Trophoblast cell (in vitro differentiated cells and primary cell): ENCODE results near the gene GGT7. TPM values are rescaled to one million over a fixed set of nuclear protein-coding genes. Genes with fewer than 3 reads are reported as not detected.

ENCODE experiments used
- DNase-seq, 2 donors: peaks; one replicate each; pipeline ENCODE4 v3.0.0-alpha.2; 2016
- H2AFZ ChIP-seq: 2 replicates; pipeline ENCODE4 v1.6.1; 2013; ENCODE audit warnings: low read length, moderate library complexity, mild to moderate bottlenecking; ENCODE audit not compliant: insufficient read depth, poor library complexity
- H2AK5ac ChIP-seq: 2 replicates; pipeline ENCODE4 v1.6.1; 2013; ENCODE audit warnings: mild to moderate bottlenecking, low read length
- H2BK120ac ChIP-seq: 2 replicates; pipeline ENCODE4 v1.6.1; 2013; ENCODE audit warnings: low read length, mild to moderate bottlenecking, moderate library complexity; ENCODE audit not compliant: insufficient read depth, poor library complexity
- H2BK12ac ChIP-seq: 2 replicates; pipeline ENCODE4 v1.6.1; 2013; ENCODE audit warnings: mild to moderate bottlenecking, low read length, moderate library complexity
- H2BK5ac ChIP-seq: 2 replicates; pipeline ENCODE4 v1.6.1; 2013; ENCODE audit warnings: low read length, low read depth, moderate library complexity, mild to moderate bottlenecking; ENCODE audit not compliant: poor library complexity
- H3K14ac ChIP-seq: 2 replicates; pipeline ENCODE4 v1.6.1; 2013; ENCODE audit warnings: mild to moderate bottlenecking, low read length
- H3K18ac ChIP-seq: 2 replicates; pipeline ENCODE4 v1.6.1; 2013; ENCODE audit warnings: mild to moderate bottlenecking, low read length
- H3K23ac ChIP-seq: 2 replicates; pipeline ENCODE4 v1.6.1; 2013; ENCODE audit warnings: low read length
- H3K27ac ChIP-seq: 2 replicates; pipeline ENCODE4 v1.5.1; 2013; ENCODE audit warnings: low read depth, mild to moderate bottlenecking, inconsistent platforms, low read length, moderate library complexity
- H3K27me3 ChIP-seq: 2 replicates; pipeline ENCODE4 v1.6.1; 2013; ENCODE audit warnings: inconsistent platforms, mild to moderate bottlenecking, low read length, moderate library complexity; ENCODE audit not compliant: insufficient read depth
- H3K36me3 ChIP-seq, 2 experiments: 1 replicate in 1 of 2; 2 replicates in 1 of 2; pipeline ENCODE4 v1.6.1; 2013; ENCODE audit warnings: low read length in 2 of 2, mild to moderate bottlenecking in 2 of 2, moderate library complexity in 1 of 2; ENCODE audit not compliant: insufficient read depth in 2 of 2, control insufficient read depth in 1 of 2
- H3K4ac ChIP-seq: 2 replicates; pipeline ENCODE4 v1.6.1; 2013; ENCODE audit warnings: low read depth, mild to moderate bottlenecking, low read length, moderate library complexity
- H3K4me1 ChIP-seq, 2 experiments: 1 replicate in 1 of 2; 2 replicates in 1 of 2; pipeline ENCODE4 v1.6.1; 2013; ENCODE audit warnings: low read length in 2 of 2, mild to moderate bottlenecking in 2 of 2, moderate library complexity in 1 of 2; ENCODE audit not compliant: insufficient read depth in 2 of 2, control insufficient read depth in 1 of 2
- H3K4me2 ChIP-seq: 2 replicates; pipeline ENCODE4 v1.6.1; 2013; ENCODE audit warnings: inconsistent platforms, mild to moderate bottlenecking, low read length, moderate library complexity
- H3K4me3 ChIP-seq: 2 replicates; pipeline ENCODE4 v1.5.1; 2013; ENCODE audit warnings: mild to moderate bottlenecking, low read depth, low read length, inconsistent platforms
- H3K79me1 ChIP-seq: one replicate; pipeline ENCODE4 v1.6.1; 2013; ENCODE audit warnings: low read length
- H3K79me2 ChIP-seq: 2 replicates; pipeline ENCODE4 v1.6.1; 2013; ENCODE audit warnings: low read length, mild to moderate bottlenecking; ENCODE audit not compliant: control insufficient read depth, insufficient read depth, poor library complexity
- H3K9ac ChIP-seq: 2 replicates; pipeline ENCODE4 v1.6.1; 2013; ENCODE audit warnings: mild to moderate bottlenecking, low read length
- H3K9me3 ChIP-seq: 2 replicates; pipeline ENCODE4 v1.6.1; 2013; ENCODE audit warnings: low read depth, mild to moderate bottlenecking, control low read depth, inconsistent platforms, low read length; ENCODE audit not compliant: insufficient read depth
- H4K12ac ChIP-seq: 2 replicates; pipeline ENCODE4 v1.6.1; 2013; ENCODE audit warnings: low read depth, mild to moderate bottlenecking, low read length, moderate library complexity
- H4K8ac ChIP-seq: 2 replicates; pipeline ENCODE4 v1.6.1; 2013; ENCODE audit warnings: low read depth, mild to moderate bottlenecking, low read length, moderate library complexity
- H4K91ac ChIP-seq: one replicate; pipeline ENCODE4 v1.6.1; 2013; ENCODE audit warnings: low read depth, mild to moderate bottlenecking, low read length, moderate library complexity
- WGBS: extraction: QIAGEN DNeasy Blood & Tissue Kit; methylation state at CpG from one replicate; pipeline ENCODE4 v1.1.7; 2013; ENCODE audit warnings: missing lambda C conversion rate; ENCODE audit not compliant: insufficient read length, insufficient coverage; ENCODE audit errors: extremely low coverage; 5-methylcytosine and 5-hydroxymethylcytosine counted together
- polyA plus RNA-seq: library from polyadenylated mRNA; stranded (reverse); fragments of 200-250 nt; gene quantifications from 2 replicates; pipeline ENCODE4 v1.2.3, GENCODE V29; 2013

GGT7 gene
- 12.2 and 12.9 TPM in 2 replicates for polyA plus RNA-seq

GRCh38 chr20:34872622-34873224 is at the start of gene GGT7:
TSS of gene GGT7 (minus strand) at chr20:34872856. CDS start at chr20:34872815, 41 bp downstream.
- Histone ChIP-seq H2BK5ac (no peak within 1 kb of the TSS), H2BK12ac (peak within 1 kb of the TSS; percentile 62)

GRCh38 chr20:34921436-34921835 is 48.8 kb upstream of the GGT7 start:
- no peak overlapping the region for H2BK120ac ChIP-seq
- no peak overlapping the region for H3K4me3 ChIP-seq
- no CpG with 5 or more reads among the region's 3 CpGs for WGBS
- H4K91ac ChIP-seq: no peak overlapping the region
- H3K4me1 ChIP-seq: peaks cover 3 to 5% of the 10 kb centered on the region in 2 experiments
- H3K79me2 ChIP-seq: no peaks in the 10 kb centered on the region
- H2AFZ ChIP-seq: no peak overlapping the region
- H3K4ac ChIP-seq: no peak overlapping the region
- H3K4me2 ChIP-seq: no peak overlapping the region
- no peak overlapping the region for H2BK5ac ChIP-seq
- peaks cover 28 to 49% of the 10 kb centered on the region in 2 experiments for H3K36me3 ChIP-seq
- peaks cover 2% of the 10 kb centered on the region for H3K9me3 ChIP-seq
- H4K12ac ChIP-seq: no peak overlapping the region
- no peaks in the 10 kb centered on the region for H3K79me1 ChIP-seq
- H3K18ac ChIP-seq: no peak overlapping the region
- DNase-seq: no peak
- no peak overlapping the region for H4K8ac ChIP-seq
- no peak overlapping the region for H2BK12ac ChIP-seq
- H3K14ac ChIP-seq: no peak overlapping the region
- no peak overlapping the region for H2AK5ac ChIP-seq
- H3K9ac ChIP-seq: no peak overlapping the region
- H3K23ac ChIP-seq: no peak overlapping the region
- H3K27ac ChIP-seq: no peak overlapping the region
- H3K27me3 ChIP-seq: no peaks in the 10 kb centered on the region

More at GRCh38 chr20:34872622-34873224, at the start of gene GGT7:
- peak within 1 kb of the TSS; percentile 47 for H4K12ac ChIP-seq
- H3K23ac ChIP-seq: no peak within 1 kb of the TSS
- H4K91ac ChIP-seq: peak within 1 kb of the TSS; percentile 67
- H3K9me3 ChIP-seq: no peaks in the 10 kb centered on the region
- H2AK5ac ChIP-seq: peak within 1 kb of the TSS; percentile 25
- H3K4me1 ChIP-seq: peaks cover 4 to 17% of the 10 kb centered on the region in 2 experiments
- H3K79me1 ChIP-seq: peaks cover 8% of the 10 kb centered on the region
- peak within 1 kb of the TSS; percentile 66 for H2AFZ ChIP-seq
- H3K27me3 ChIP-seq: no peaks in the 10 kb centered on the region
- H3K79me2 ChIP-seq: peaks cover 9% of the 10 kb centered on the region
- WGBS: no CpG with 5 or more reads among the region's 52 CpGs
- H3K14ac ChIP-seq: peak within 1 kb of the TSS; percentile 64
- peak within 1 kb of the TSS; percentile 61 for H2BK120ac ChIP-seq
- peak within 1 kb of the TSS; percentile 23 for H3K9ac ChIP-seq
- peak within 1 kb of the TSS; percentile 82 for H3K18ac ChIP-seq
- H3K27ac ChIP-seq: no peak within 1 kb of the TSS
- H3K4me2 ChIP-seq: peak within 1 kb of the TSS; percentile 71
- peak within 1 kb of the TSS; percentile 50 for H3K4ac ChIP-seq
- peak within 1 kb of the TSS; percentile 80 for H4K8ac ChIP-seq
- peak within 1 kb of the TSS; percentile 73 for H3K4me3 ChIP-seq
- H3K36me3 ChIP-seq: no peaks in the 10 kb centered on the region
- DNase-seq: peak; percentile 78 to 82

- Histone ChIP-seq H3K27ac (no peak overlapping the region), H4K91ac (no peak overlapping the region), H3K4ac (no peak overlapping the region), H2AK5ac (no peak overlapping the region), H3K79me2 (no peaks in the 10 kb centered on the region), H3K23ac (no peak overlapping the region), H4K8ac (no peak overlapping the region), H3K27me3 (no peaks in the 10 kb centered on the region), H3K4me1 (peaks cover 3 to 5% of the 10 kb centered on the region in 2 experiments), H3K4me3 (no peak overlapping the region), H3K79me1 (no peaks in the 10 kb centered on the region), H2BK5ac (no peak overlapping the region), H3K14ac (no peak overlapping the region), H2AFZ (no peak overlapping the region), H2BK12ac (no peak overlapping the region), H3K9ac (no peak overlapping the region), H3K36me3 (peaks cover 22 to 38% of the 10 kb centered on the region in 2 experiments), H2BK120ac (no peak overlapping the region), H3K4me2 (no peak overlapping the region), H4K12ac (no peak overlapping the region), H3K18ac (no peak overlapping the region), H3K9me3 (peaks cover 2% of the 10 kb centered on the region)
- peak in 1 of 2 donors; percentile 46 for DNase-seq
Observed at GRCh38 chr20:34920055-34920454, 47.4 kb upstream of the GGT7 start.

- H3K9ac ChIP-seq: no peak overlapping the region
- no peak overlapping the region for H3K4ac ChIP-seq
- H3K4me3 ChIP-seq: no peak overlapping the region
- H3K9me3 ChIP-seq: peaks cover 2% of the 10 kb centered on the region
- no peak overlapping the region for H4K91ac ChIP-seq
- H4K12ac ChIP-seq: no peak overlapping the region
- no peaks in the 10 kb centered on the region for H3K4me1 ChIP-seq
- no peaks in the 10 kb centered on the region for H3K79me1 ChIP-seq
- no peak overlapping the region for H3K18ac ChIP-seq
- H2BK5ac ChIP-seq: no peak overlapping the region
- DNase-seq: no peak
- H3K4me2 ChIP-seq: no peak overlapping the region
- no CpG with 5 or more reads among the region's 2 CpGs for WGBS
- no peak overlapping the region for H2AK5ac ChIP-seq
- H4K8ac ChIP-seq: no peak overlapping the region
- H3K23ac ChIP-seq: no peak overlapping the region
- no peak overlapping the region for H3K27ac ChIP-seq
- no peaks in the 10 kb centered on the region for H3K79me2 ChIP-seq
- no peak overlapping the region for H2BK120ac ChIP-seq
- H2AFZ ChIP-seq: no peak overlapping the region
- H2BK12ac ChIP-seq: no peak overlapping the region
- H3K14ac ChIP-seq: no peak overlapping the region
- H3K27me3 ChIP-seq: no peaks in the 10 kb centered on the region
- peaks cover 28 to 36% of the 10 kb centered on the region in 2 experiments for H3K36me3 ChIP-seq
Observed at GRCh38 chr20:34916774-34917354, 44.2 kb upstream of the GGT7 start.
